ENCODE measurements around the gene HOXB13.

The HOXB13 gene

DNA sequence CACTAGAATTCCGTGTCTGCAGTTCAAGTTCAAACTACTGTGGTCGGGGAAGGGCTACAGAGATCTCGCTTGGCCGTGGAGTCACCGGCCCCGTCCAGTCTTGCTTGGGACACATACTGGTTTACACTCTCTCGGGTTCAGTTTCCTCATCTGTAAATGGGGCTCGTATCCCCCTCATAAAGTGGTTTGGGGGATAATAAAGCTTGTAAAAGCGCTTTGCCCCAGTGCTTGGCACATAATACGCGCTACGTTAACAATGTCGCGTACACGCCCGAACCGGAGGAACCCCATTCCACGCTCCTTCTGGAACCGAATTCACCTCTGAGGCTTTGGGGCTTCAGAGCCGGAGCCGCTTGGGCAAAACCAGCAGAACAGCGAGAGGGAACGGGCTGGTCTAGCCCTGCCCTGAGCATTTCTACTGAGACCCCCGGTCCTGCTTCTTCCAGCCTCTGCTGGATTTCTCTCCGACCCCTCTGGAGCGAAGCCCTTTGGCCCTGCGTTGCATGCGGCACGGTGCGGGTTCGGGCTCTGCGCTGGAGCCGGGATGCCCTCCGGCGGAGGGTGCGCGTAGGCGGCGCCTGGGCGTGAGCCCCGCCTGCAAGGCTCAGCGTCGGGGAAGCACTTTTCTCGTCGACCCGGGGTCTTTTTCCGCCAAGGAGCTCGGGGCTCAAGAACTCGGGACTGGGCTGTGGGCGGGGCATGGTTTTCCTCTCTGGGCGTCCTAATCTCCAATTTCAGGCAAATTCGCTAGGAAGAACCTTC lies 26.1 kb upstream of the HOXB13 start:
- no peak for DNase-seq (ENCODE audit: low spot score)
- POLR2A ChIA-PET (ENCODE audit: low non-redundant PET): no interaction called here
- CTCF ChIA-PET: interaction anchor here (0.5 kb wide), 1 partner anchor 15 kb away, joined by 5 read pairs; no protein-coding TSS in a partner anchor

DNA sequence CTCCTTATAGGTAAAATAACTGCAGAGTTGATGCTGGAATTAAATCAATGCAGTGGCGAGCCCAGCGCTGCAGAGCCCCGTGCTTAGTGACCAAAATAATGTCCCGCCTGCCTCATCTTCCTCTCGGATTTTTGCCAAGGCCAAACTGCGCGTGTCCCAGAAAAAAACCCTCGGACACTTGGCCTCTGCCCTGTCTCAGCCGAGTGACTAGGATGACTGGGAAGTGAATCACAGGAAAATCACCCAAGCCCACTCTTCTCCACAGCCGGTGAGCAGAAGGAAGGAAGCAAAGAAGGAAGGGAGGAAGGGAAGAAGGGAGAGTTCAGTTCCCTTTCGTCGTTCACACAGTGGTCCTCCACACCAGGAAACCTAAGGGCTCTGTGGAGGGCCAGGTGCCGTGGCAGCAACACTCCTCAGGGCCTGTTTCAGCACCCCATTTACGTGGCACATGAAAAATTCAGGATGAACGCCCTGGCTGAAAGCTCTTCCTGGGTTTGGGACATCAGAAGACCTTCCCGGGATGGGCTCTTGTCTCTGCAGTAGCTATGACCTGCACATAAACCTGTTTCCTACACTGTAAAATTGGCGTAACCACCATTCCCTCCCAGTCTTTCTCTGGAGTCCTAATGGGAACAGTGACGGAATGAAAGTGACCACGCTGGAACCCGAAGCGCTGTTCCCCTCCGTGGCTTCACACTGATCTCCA lies 25.4 kb upstream of the HOXB13 start:
- DNase-seq (ENCODE audit: low spot score): no peak
- ChIA-PET CTCF (interaction anchor here (0.5 kb wide), 1 partner anchor 16 kb away, joined by 5 read pairs; no protein-coding TSS in a partner anchor), POLR2A (ENCODE audit: low non-redundant PET) (no interaction called here)
- TF ChIP-seq, protein P1, sequence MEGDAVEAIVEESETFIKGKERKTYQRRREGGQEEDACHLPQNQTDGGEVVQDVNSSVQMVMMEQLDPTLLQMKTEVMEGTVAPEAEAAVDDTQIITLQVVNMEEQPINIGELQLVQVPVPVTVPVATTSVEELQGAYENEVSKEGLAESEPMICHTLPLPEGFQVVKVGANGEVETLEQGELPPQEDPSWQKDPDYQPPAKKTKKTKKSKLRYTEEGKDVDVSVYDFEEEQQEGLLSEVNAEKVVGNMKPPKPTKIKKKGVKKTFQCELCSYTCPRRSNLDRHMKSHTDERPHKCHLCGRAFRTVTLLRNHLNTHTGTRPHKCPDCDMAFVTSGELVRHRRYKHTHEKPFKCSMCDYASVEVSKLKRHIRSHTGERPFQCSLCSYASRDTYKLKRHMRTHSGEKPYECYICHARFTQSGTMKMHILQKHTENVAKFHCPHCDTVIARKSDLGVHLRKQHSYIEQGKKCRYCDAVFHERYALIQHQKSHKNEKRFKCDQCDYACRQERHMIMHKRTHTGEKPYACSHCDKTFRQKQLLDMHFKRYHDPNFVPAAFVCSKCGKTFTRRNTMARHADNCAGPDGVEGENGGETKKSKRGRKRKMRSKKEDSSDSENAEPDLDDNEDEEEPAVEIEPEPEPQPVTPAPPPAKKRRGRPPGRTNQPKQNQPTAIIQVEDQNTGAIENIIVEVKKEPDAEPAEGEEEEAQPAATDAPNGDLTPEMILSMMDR (conservative IDR thresholded peaks at IDR 0.05; ENCODE audit: low read depth): no peak
- H3K27ac ChIP-seq: no peak overlapping the region

More for the DNA sequence above, 26.1 kb upstream of the HOXB13 start:
- H3K27ac ChIP-seq: no peak overlapping the region
- TF ChIP-seq, protein P1 (conservative IDR thresholded peaks at IDR 0.05; ENCODE audit: low read depth): no peak

DNA sequence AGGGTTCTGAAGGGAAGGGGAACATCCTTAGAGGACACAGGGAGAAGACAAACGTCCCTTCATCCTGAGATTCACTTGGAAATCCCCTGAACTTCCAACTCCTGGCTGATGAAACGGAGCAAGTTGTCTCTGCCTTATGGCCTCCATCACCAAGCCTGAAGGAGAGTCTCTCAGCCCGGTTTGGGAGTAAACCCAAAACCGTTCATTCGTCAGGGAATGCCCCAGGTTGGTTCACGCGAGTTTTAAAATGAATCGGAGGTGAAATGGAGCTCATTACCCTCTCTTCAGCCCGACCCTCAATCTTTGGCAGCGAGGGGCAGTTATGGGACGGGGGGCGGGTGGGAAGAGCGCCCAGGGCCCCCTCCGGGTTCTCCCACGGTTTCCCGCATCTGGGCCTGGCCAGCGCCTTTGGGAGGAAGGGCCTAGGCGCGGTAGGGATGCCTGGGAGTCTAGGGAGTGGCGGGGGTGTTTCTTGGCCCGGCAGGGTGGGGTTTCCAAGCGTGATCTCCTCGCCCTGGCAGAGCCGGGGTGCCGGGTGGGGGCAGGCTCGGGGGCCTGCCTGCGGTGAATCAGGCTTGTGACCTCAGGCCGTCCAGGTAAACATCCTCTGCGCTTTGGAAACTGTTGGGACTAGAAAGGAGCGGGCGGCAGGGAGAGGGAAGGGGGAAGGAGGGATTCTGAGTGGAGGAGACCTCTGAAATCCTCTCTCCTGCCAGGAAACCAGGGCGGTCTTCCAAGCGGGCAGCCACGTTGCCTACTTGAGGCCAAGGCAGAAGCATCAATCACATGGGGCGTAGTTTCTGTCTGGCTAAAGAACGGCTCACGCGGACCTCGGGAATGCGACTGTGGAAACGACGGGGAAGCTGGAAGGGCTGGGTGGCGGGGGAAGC lies 24.1 kb upstream of the HOXB13 start:
- no peak for DNase-seq (ENCODE audit: low spot score)
- no peak overlapping the region for H3K27ac ChIP-seq
- ChIA-PET POLR2A (ENCODE audit: low non-redundant PET) (no interaction called here), CTCF (interaction anchor here (0.7 kb wide), 1 partner anchor 505 kb away, joined by 3 read pairs; no protein-coding TSS in a partner anchor)
- TF ChIP-seq, protein P1 (conservative IDR thresholded peaks at IDR 0.05; ENCODE audit: low read depth): no peak

DNA sequence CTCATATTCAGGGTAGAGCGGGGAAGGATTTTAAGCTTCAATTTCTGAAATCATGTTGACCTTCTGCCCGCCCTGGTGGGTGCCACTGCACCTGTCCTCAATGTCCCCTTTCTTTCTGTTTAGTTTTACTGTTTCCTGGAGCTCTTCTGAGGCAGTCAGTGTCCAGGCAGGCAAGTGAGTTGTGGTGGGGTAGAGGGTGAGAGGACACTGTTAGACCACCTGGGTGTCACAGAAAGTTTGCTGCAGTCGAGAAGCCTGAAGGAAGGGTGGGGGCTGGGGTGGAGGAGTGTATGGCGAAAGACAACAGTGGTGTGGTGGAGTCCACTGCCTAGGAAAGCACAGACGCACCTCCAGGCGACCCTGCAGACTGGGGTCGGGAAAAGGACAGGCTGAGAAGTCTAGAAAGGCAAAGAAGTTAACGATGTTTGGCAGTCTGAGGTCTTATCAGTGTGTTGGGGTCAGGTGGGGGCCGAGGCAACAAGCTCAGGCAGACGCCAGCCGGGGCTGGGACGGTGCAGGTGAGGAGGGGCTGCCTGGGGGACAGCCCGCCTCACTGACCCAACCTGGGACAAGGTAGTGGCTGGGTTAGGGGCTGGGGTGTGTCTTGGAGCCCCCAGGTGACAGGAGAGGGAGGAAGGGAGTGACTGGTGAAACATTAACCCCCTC lies 23.3 kb upstream of the HOXB13 start:
- ChIA-PET POLR2A (ENCODE audit: low non-redundant PET) (interaction anchor here (0.5 kb wide), 1 partner anchor 583 kb away, joined by 5 read pairs; no protein-coding TSS in a partner anchor), CTCF (interaction anchor here (0.7 kb wide), 1 partner anchor 294 kb away, joined by 3 read pairs; no protein-coding TSS in a partner anchor)
- TF ChIP-seq, protein P1 (conservative IDR thresholded peaks at IDR 0.05; ENCODE audit: low read depth): no peak
- no peak overlapping the region for H3K27ac ChIP-seq
- DNase-seq (ENCODE audit: low spot score): no peak

DNA sequence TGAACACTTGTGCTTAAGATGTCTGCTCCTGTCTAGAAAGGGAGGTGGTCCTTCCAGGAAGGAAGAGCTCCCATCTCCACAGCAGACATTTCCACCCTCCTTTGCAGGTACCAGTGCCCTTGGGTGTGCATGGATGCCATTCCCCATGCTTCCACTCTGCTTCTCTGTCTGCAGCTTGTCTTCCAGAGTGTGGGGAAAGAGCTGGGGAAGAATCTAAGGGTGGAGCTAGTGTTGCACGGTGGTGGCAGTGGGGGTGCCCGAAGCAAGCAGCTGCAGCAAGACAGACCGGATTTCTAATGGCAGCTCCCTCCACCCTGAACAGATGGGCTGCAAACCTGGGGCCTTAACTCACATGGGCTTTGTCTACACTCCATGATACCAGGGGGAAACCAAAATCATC lies 22.6 kb upstream of the HOXB13 start:
- H3K27ac ChIP-seq: no peak overlapping the region
- ChIA-PET CTCF (interaction anchor here (0.7 kb wide), 1 partner anchor 294 kb away, joined by 3 read pairs; no protein-coding TSS in a partner anchor), POLR2A (ENCODE audit: low non-redundant PET) (interaction anchor here (0.5 kb wide), 1 partner anchor 584 kb away, joined by 5 read pairs; no protein-coding TSS in a partner anchor)
- TF ChIP-seq, protein P1 (conservative IDR thresholded peaks at IDR 0.05; ENCODE audit: low read depth): no peak
- no peak for DNase-seq (ENCODE audit: low spot score)

Measured in RWPE1 (cell line).